ENCODE data around the gene PTGFR. TPM values are rescaled to one million over a fixed set of nuclear protein-coding genes. Genes with fewer than 3 reads are reported as not detected.

The PTGFR gene
- polyA plus RNA-seq, 3 donors = 0.20 to 0.35 (median 0.31) TPM

- no peak for DNase-seq (ENCODE audit: low read depth in 3 of 3, low spot score in 2 of 3)
These were observed 86.7 kb downstream of the PTGFR start for GRCh38 chr1:78577257-78578100.

GRCh38 chr1:78586572-78586971 is 95.8 kb downstream of the PTGFR start:
- no peak for DNase-seq (ENCODE audit: low read depth in 3 of 3, low spot score in 2 of 3)

GRCh38 chr1:78587211-78587610 is 96.4 kb downstream of the PTGFR start:
- no peak for DNase-seq (ENCODE audit: low read depth in 3 of 3, low spot score in 2 of 3)

Other genes with a start within 250 kb of the PTGFR start
- 1 to 10 TPM; 7.1 to 8.7 (median 8.3) TPM for gene IFI44L, start 129.5 kb downstream of the PTGFR start, polyA plus RNA-seq (ENCODE audit: insufficient read length in 3 of 3)
- 10 to 100 TPM; 15.3 to 18.7 (median 18.5) TPM for gene IFI44, start 158.9 kb downstream of the PTGFR start, polyA plus RNA-seq (ENCODE audit: insufficient read length in 3 of 3)

All from right renal cortex interstitium (tissue), 3 donors.